Sigmoid colon (tissue), 7 donors: Measurements from ENCODE around the gene TULP1. TPM values are rescaled to one million over a fixed set of nuclear protein-coding genes. Genes with fewer than 3 reads are reported as not detected.
A peak's percentile ranks its signal among the peaks of the same experiment; 100 is the strongest.

ENCODE experiments used
- DNase-seq: peaks from one replicate; pipeline ENCODE4 v3.0.0-alpha.2; 2019
- H3K27ac ChIP-seq, 4 donors: fragments of 200-600 bp; sonication (generic); one replicate each; pipeline ENCODE4 v1.5.1; 2016 to 2019; ENCODE audit warnings: mild to moderate bottlenecking in 1 of 4
- H3K27me3 ChIP-seq, 3 donors: fragments of 200-600 bp; sonication (generic); one replicate each; pipeline ENCODE4 v1.5.1; 2019; ENCODE audit warnings: mild to moderate bottlenecking in 1 of 3
- H3K36me3 ChIP-seq, 4 donors: fragments of 200-600 bp; sonication (generic); one replicate each; pipeline ENCODE4 v1.5.1; 2016 to 2019
- H3K4me1 ChIP-seq, 4 donors: fragments of 200-600 bp; sonication (generic); one replicate each; pipeline ENCODE4 v1.5.1; 2017 to 2019
- H3K4me3 ChIP-seq, 4 donors: fragments of 200-600 bp; sonication (generic); one replicate each; pipeline ENCODE4 v1.5.1; 2017 to 2019; ENCODE audit warnings: mild to moderate bottlenecking in 2 of 4, moderate library complexity in 1 of 4
- H3K9me3 ChIP-seq, 4 donors: fragments of 200-600 bp in 3 of 4; sonication (generic) in 3 of 4; one replicate each; pipeline versions ENCODE4 v1.5.1 to v1.6.1; 2013 to 2019
- CTCF ChIP-seq, 4 experiments: fragments of 450-650 bp in 3 of 4; fragments of 200-600 bp in 1 of 4; IDR thresholded peaks; one replicate each; pipeline ENCODE4 v1.5.1; 2016 to 2019; ENCODE audit warnings: antibody characterized with exemption in 4 of 4, mild to moderate bottlenecking in 3 of 4, moderate library complexity in 2 of 4
- EP300 ChIP-seq, 4 donors: sonication (generic); formaldehyde crosslinking; IDR thresholded peaks; one replicate each; pipeline ENCODE4 v1.6.1; 2017; ENCODE audit warnings: antibody characterized with exemption in 4 of 4
- POLR2A ChIP-seq, 2 donors: fragments of 450-650 bp; IDR thresholded peaks; one replicate each; pipeline ENCODE4 v1.6.1; 2016; ENCODE audit warnings: antibody characterized with exemption in 2 of 2, mild to moderate bottlenecking in 2 of 2, moderate library complexity in 2 of 2
- POLR2AphosphoS5 ChIP-seq, 4 donors: sonication (generic); formaldehyde crosslinking; IDR thresholded peaks; one replicate each; pipeline ENCODE4 v1.6.1; 2017; ENCODE audit warnings: antibody characterized with exemption in 4 of 4
- WGBS, 2 donors: extraction: QIAGEN DNeasy Blood & Tissue Kit; methylation state at CpG; one replicate each; pipeline ENCODE4 v1.1.7; 2013; 5-methylcytosine and 5-hydroxymethylcytosine counted together
- intact Hi-C: fragments of 100-400 bp; cut with DNase I; formaldehyde crosslinking; loops from one replicate; pipeline ENCODE4 v1.15.1; 2023
- polyA plus RNA-seq, 3 donors: library from polyadenylated mRNA; stranded (reverse); fragments of 200-250 nt; gene quantifications; one replicate each; pipeline ENCODE4 v1.2.3, GENCODE V29; 2013
- total RNA-seq, 4 donors: library from RNA; depleted of rRNA; stranded (reverse); fragments of >200 nt; gene quantifications; one replicate each; pipeline ENCODE4 v1.1.0, GENCODE V29; 2016
- donor health status: healthy with polysubstance abuse.
- donor health status: Bipolar disorder and iron deficiency.
- donor health status: healthy.

Gene TULP1
- total and polyA plus RNA-seq, 7 donors, result not detected

GRCh38 chr6:35499372-35499771 is 13.3 kb downstream of the TULP1 start:
- no peak for TF ChIP-seq CTCF (IDR thresholded peaks at IDR 0.05)
- no peak for TF ChIP-seq POLR2AphosphoS5 (IDR thresholded peaks at IDR 0.05)
- H3K27ac ChIP-seq, result no peak overlapping the region
- WGBS, 2 donors, result 73 to 84% methylated on average over 4 of the region's 4 CpGs
- no peaks in the 10 kb centered on the region for H3K9me3 ChIP-seq
- DNase-seq, result no peak
- no peaks in the 10 kb centered on the region for H3K36me3 ChIP-seq
- H3K4me3 ChIP-seq, result no peak overlapping the region
- intact Hi-C loops, result no loop called here
- peaks cover 0 to 1% (median 0%) of the 10 kb centered on the region in 3 donors for H3K27me3 ChIP-seq
- H3K4me1 ChIP-seq, result peaks cover 0 to 33% (median 26%) of the 10 kb centered on the region in 4 donors

- no peak for DNase-seq
- no peaks in the 10 kb centered on the region for H3K9me3 ChIP-seq
- no peak for TF ChIP-seq POLR2A (IDR thresholded peaks at IDR 0.05)
- TF ChIP-seq CTCF (IDR thresholded peaks at IDR 0.05), result no peak
- no peak for TF ChIP-seq POLR2AphosphoS5 (IDR thresholded peaks at IDR 0.05)
- TF ChIP-seq EP300 (IDR thresholded peaks at IDR 0.05), result no peak
- WGBS, 2 donors, result 53 to 74% methylated on average over 14 of the region's 14 CpGs
- H3K36me3 ChIP-seq, result no peaks in the 10 kb centered on the region
- H3K27me3 ChIP-seq, result no peaks in the 10 kb centered on the region
- H3K27ac ChIP-seq, result peak overlapping the region; percentile 100
- intact Hi-C loops, result loop anchor here (1.0 kb wide), 1 partner anchor 30 kb away; the partner anchor contains the start of gene RPL10A
- peak overlapping the region; percentile 68 to 99 (median 98) for H3K4me3 ChIP-seq
- H3K4me1 ChIP-seq, result peaks cover 0 to 41% (median 33%) of the 10 kb centered on the region in 4 donors
These were observed 14.2 kb downstream of the TULP1 start for GRCh38 chr6:35498422-35499067.

- Histone ChIP-seq H3K9me3 (no peaks in the 10 kb centered on the region), H3K27me3 (no peaks in the 10 kb centered on the region), H3K4me3 (peak overlapping the region; percentile 68 to 99 (median 98)), H3K36me3 (no peaks in the 10 kb centered on the region), H3K4me1 (peaks cover 0 to 48% (median 41%) of the 10 kb centered on the region in 4 donors), H3K27ac (peak overlapping the region; percentile 100)
- intact Hi-C loops, result loop anchor here (1.0 to 2.0 kb wide), 2 partner anchors 29 to 235 kb away; partner anchors contain the start of gene RPL10A
- no peak for TF ChIP-seq CTCF (IDR thresholded peaks at IDR 0.05)
- TF ChIP-seq POLR2AphosphoS5 (IDR thresholded peaks at IDR 0.05), result peak; percentile 55 to 82 (median 68)
- WGBS, 2 donors, result 7 to 16% methylated on average over 77 of the region's 77 CpGs
- peak; percentile 92 for DNase-seq
These were observed 14.9 kb downstream of the TULP1 start for GRCh38 chr6:35497571-35498421.

- peaks cover 0 to 56% (median 49%) of the 10 kb centered on the region in 4 donors for H3K4me1 ChIP-seq
- intact Hi-C loops, result loop anchor here (2.0 kb wide), 1 partner anchor 236 kb away; no protein-coding TSS in a partner anchor
- H3K27me3 ChIP-seq, result no peaks in the 10 kb centered on the region
- H3K36me3 ChIP-seq, result no peaks in the 10 kb centered on the region
- 1% methylated on average over 97 to 98 of the region's 98 CpGs for WGBS, 2 donors
- DNase-seq, result peak; percentile 93
- peak in 1 of 2 donors; percentile 41 for TF ChIP-seq POLR2A (IDR thresholded peaks at IDR 0.05)
- no peak for TF ChIP-seq EP300 (IDR thresholded peaks at IDR 0.05)
- peak; percentile 24 to 81 (median 54) for TF ChIP-seq POLR2AphosphoS5 (IDR thresholded peaks at IDR 0.05)
- TF ChIP-seq CTCF (IDR thresholded peaks at IDR 0.05), result no peak
- H3K4me3 ChIP-seq, result peak within 1 kb of the TSS; percentile 97 to 100 (median 98)
- H3K9me3 ChIP-seq, result no peaks in the 10 kb centered on the region
- H3K27ac ChIP-seq, result peak within 1 kb of the TSS; percentile 100
These were observed 15.7 kb downstream of the TULP1 start, which contains the start of gene TEAD3 for GRCh38 chr6:35496841-35497570. TEAD3 (minus strand) TSS chr6:35497079.
